GM21381 (cell line): ENCODE measurements around the gene SRPX2.
A peak's percentile ranks its signal among the peaks of the same experiment; 100 is the strongest.

Experiments used
- ATAC-seq: cut with Tn5 transposase; IDR thresholded peaks from one replicate; pipeline ENCODE4 v1.9.1; 2021; ENCODE audit warnings: mild to moderate bottlenecking, moderate library complexity; ENCODE audit not compliant: unreplicated experiment

SRPX2 gene

GRCh38 chrX:100643956-100644860 lies at the start of gene SRPX2:
SRPX2 (plus strand) TSS chrX:100644199; CDS start chrX:100646323, 2,124 bp downstream.
- no peak for ATAC-seq

- no peak for ATAC-seq
Measured at GRCh38 chrX:100596601-100597000, 47.4 kb upstream of the SRPX2 start.

- no peak for ATAC-seq
Measured at GRCh38 chrX:100599456-100599855, 44.5 kb upstream of the SRPX2 start.

- no peak for ATAC-seq
Measured at GRCh38 chrX:100600340-100600739, 43.7 kb upstream of the SRPX2 start.

- ATAC-seq = no peak
Measured at GRCh38 chrX:100600758-100601157, 43.2 kb upstream of the SRPX2 start.

GRCh38 chrX:100606753-100607152 lies 37.2 kb upstream of the SRPX2 start:
- no peak for ATAC-seq

GRCh38 chrX:100609591-100609990 lies 34.4 kb upstream of the SRPX2 start:
- ATAC-seq = no peak

- no peak for ATAC-seq
Measured at GRCh38 chrX:100611951-100612350, 32.0 kb upstream of the SRPX2 start.

GRCh38 chrX:100615005-100615404 lies 29.0 kb upstream of the SRPX2 start:
- ATAC-seq = peak; percentile 98

- ATAC-seq = no peak
Measured at GRCh38 chrX:100623001-100623400, 21.0 kb upstream of the SRPX2 start.

- ATAC-seq = peak; percentile 93
Measured at GRCh38 chrX:100625985-100626491, 18.0 kb upstream of the SRPX2 start.

GRCh38 chrX:100635040-100635439 lies 9.0 kb upstream of the SRPX2 start:
- ATAC-seq = no peak

GRCh38 chrX:100635989-100636320 lies 8.0 kb upstream of the SRPX2 start:
- ATAC-seq = no peak

- peak; percentile 98 for ATAC-seq
Measured at GRCh38 chrX:100636321-100636991, 7.5 kb upstream of the SRPX2 start, which contains the start of gene TSPAN6. TSPAN6 (minus strand) TSS chrX:100636806; CDS start chrX:100636694, 112 bp downstream.

- no peak for ATAC-seq
Measured at GRCh38 chrX:100642290-100642689, 1.7 kb upstream of the SRPX2 start.

GRCh38 chrX:100643212-100643611 lies 787 bp upstream of the SRPX2 start:
- no peak for ATAC-seq

- no peak for ATAC-seq
Measured at GRCh38 chrX:100645106-100645505, 1.1 kb downstream of the SRPX2 start.

GRCh38 chrX:100647095-100647494 lies 3.1 kb downstream of the SRPX2 start:
- no peak for ATAC-seq

- ATAC-seq = no peak
Measured at GRCh38 chrX:100647739-100648138, 3.7 kb downstream of the SRPX2 start.

GRCh38 chrX:100648458-100649417 lies 4.7 kb downstream of the SRPX2 start:
- no peak for ATAC-seq
